Type B pancreatic cell (in vitro differentiated cells): ENCODE results near the gene MON1A. TPM values are rescaled to one million over a fixed set of nuclear protein-coding genes. Genes with fewer than 3 reads are reported as not detected.

Experiments used
- DNase-seq: peaks from one replicate; pipeline ENCODE4 v3.0.0; 2021; ENCODE audit warnings: mixed read lengths; ENCODE audit not compliant: unreplicated experiment; ENCODE audit errors: extremely low spot score
- H3K27ac Mint-ChIP-seq: 2 replicates; pipeline ENCODE4 v1.8.0; 2021; ENCODE audit warnings: mild to moderate bottlenecking, mixed read lengths
- H3K27me3 Mint-ChIP-seq: 2 replicates; pipeline ENCODE4 v1.8.0; 2021; ENCODE audit warnings: mixed read lengths
- H3K36me3 Mint-ChIP-seq: 2 replicates; pipeline ENCODE4 v1.8.0; 2021; ENCODE audit warnings: mixed read lengths
- H3K4me1 Mint-ChIP-seq: one replicate; pipeline ENCODE4 v1.8.0; 2021; ENCODE audit warnings: mixed read lengths; ENCODE audit not compliant: unreplicated experiment
- H3K4me3 Mint-ChIP-seq: 2 replicates; pipeline ENCODE4 v1.8.0; 2021; ENCODE audit warnings: mild to moderate bottlenecking, mixed read lengths
- H3K9me3 Mint-ChIP-seq: 2 replicates; pipeline ENCODE4 v1.8.0; 2021; ENCODE audit warnings: mixed read lengths
- total RNA-seq: library from RNA; stranded (reverse); gene quantifications from 2 replicates; pipeline ENCODE4 v1.2.1, GENCODE V29; 2021; ENCODE audit warnings: low replicate concordance
- TF ChIP-seq, protein P1 (sequence below): fragments of 200-600 bp; sonication (generic); conservative IDR thresholded peaks from 2 replicates; pipeline ENCODE4 v1.5.0; 2021; ENCODE audit warnings: antibody characterized with exemption, mild to moderate bottlenecking

Gene MON1A
- total RNA-seq, 1 donor from 2014 or later: 8.8 TPM

- DNase-seq: no peak
- Mint-ChIP-seq H3K27ac (no peak overlapping the region), H3K36me3 (no peaks in the 10 kb centered on the region), H3K27me3 (peaks cover 3% of the 10 kb centered on the region), H3K4me3 (no peak overlapping the region), H3K9me3 (no peaks in the 10 kb centered on the region), H3K4me1 (peaks cover 9% of the 10 kb centered on the region)
- TF ChIP-seq, protein P1, sequence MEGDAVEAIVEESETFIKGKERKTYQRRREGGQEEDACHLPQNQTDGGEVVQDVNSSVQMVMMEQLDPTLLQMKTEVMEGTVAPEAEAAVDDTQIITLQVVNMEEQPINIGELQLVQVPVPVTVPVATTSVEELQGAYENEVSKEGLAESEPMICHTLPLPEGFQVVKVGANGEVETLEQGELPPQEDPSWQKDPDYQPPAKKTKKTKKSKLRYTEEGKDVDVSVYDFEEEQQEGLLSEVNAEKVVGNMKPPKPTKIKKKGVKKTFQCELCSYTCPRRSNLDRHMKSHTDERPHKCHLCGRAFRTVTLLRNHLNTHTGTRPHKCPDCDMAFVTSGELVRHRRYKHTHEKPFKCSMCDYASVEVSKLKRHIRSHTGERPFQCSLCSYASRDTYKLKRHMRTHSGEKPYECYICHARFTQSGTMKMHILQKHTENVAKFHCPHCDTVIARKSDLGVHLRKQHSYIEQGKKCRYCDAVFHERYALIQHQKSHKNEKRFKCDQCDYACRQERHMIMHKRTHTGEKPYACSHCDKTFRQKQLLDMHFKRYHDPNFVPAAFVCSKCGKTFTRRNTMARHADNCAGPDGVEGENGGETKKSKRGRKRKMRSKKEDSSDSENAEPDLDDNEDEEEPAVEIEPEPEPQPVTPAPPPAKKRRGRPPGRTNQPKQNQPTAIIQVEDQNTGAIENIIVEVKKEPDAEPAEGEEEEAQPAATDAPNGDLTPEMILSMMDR: no peak
Observed at GRCh38 chr3:49880581-49881315, 48.9 kb downstream of the MON1A start.

DNA sequence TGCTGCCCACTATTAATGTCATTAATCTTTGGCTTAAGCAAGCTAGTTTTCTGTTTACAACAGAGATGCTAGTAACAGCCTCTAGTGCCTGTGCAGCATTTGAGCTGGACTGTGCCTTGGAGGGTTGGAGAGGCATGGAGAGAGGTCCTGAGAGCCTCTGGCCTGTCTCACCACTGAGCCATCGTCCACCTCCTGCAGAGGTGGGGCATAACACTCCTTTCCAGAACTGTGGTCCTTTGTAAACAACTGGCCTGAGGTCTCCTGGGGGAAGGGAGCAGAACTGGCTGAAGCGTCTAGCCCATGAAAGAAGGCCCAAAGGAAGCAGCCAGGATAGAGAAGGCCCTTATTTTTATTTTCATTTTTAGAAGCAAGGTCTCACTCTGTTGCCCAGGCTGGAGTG, 49.9 kb downstream of the MON1A start:
- Mint-ChIP-seq H3K4me1 (peaks cover 9% of the 10 kb centered on the region), H3K9me3 (no peaks in the 10 kb centered on the region), H3K4me3 (no peak overlapping the region), H3K36me3 (no peaks in the 10 kb centered on the region), H3K27me3 (peaks cover 3% of the 10 kb centered on the region), H3K27ac (no peak overlapping the region)
- DNase-seq: no peak
- TF ChIP-seq, protein P1: no peak

DNA sequence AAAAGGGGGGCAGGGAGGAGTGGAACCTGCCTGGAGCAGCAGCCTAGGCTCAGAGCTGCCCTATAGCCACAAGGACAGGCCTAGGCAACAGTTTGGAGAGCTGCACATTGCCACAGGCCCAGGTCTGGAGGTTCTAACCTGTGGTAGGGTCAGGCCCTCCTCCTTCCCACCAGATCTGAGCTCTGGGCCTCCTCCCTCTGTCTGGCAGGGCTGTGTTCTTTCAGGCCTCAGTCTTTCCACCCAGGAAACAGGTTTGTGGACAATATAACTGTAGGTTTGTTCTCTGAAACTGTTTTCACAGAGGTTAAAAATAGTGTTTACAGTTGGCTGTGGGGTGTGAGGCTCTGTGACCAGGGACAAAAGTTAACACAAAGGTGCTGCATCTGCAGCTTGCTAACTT, 50.9 kb downstream of the MON1A start:
- H3K4me3 Mint-ChIP-seq: no peak overlapping the region
- TF ChIP-seq, protein P1: no peak
- no peak for DNase-seq
- H3K27me3 Mint-ChIP-seq: peaks cover under 1% of the 10 kb centered on the region
- H3K9me3 Mint-ChIP-seq: no peaks in the 10 kb centered on the region
- no peaks in the 10 kb centered on the region for H3K36me3 Mint-ChIP-seq
- peaks cover 9% of the 10 kb centered on the region for H3K4me1 Mint-ChIP-seq
- H3K27ac Mint-ChIP-seq: no peak overlapping the region

DNA sequence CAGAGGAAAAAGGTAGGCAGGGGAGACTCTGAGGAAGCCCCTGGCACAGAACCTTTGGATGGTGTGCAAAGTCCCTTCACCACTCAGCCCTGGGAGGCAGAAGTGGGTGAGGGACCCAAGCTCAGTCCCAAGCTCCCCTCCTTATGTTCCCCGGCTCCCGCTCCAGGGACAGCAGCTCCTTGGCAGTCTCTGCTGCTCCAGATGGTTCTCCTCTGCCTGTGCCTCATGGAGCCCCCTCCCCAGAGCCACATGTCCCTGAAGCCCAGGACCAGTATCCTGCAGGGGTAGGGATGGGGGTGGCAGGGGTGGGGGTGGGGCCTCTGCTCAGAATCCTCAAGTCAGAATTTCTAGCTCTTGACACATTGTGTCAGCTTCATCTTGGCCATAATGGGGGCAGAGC, 51.9 kb downstream of the MON1A start:
- Mint-ChIP-seq H3K27ac (no peak overlapping the region), H3K36me3 (no peaks in the 10 kb centered on the region), H3K4me3 (no peak overlapping the region), H3K27me3 (no peaks in the 10 kb centered on the region), H3K4me1 (peaks cover 9% of the 10 kb centered on the region), H3K9me3 (no peaks in the 10 kb centered on the region)
- TF ChIP-seq, protein P1: no peak
- DNase-seq: no peak

DNA sequence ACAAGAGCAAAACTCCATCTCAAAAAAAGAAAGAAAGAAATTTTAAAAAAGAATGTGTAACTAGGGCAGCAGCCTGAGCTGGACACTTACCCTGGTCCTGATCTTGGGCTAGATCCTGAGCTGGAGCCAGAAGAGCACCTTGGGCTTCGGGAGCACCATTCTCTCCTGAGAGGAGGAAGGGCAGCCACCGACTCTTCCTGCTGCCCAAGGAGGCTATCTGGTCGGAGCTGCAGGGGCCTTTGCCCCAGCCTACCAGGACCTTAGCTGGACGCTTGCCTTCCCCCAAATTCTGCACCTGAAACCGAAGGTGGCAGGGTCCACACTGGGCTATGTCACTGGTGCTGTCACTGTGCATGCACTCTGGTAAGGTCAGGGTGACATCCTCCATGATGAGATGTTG, 53.0 kb downstream of the MON1A start:
- H3K4me3 Mint-ChIP-seq: no peak overlapping the region
- peaks cover 7% of the 10 kb centered on the region for H3K4me1 Mint-ChIP-seq
- H3K36me3 Mint-ChIP-seq: no peaks in the 10 kb centered on the region
- H3K27me3 Mint-ChIP-seq: peaks cover 8% of the 10 kb centered on the region
- no peak for DNase-seq
- no peaks in the 10 kb centered on the region for H3K9me3 Mint-ChIP-seq
- no peak overlapping the region for H3K27ac Mint-ChIP-seq
- TF ChIP-seq, protein P1: no peak
